IMR-90 (cell line): ENCODE data around the gene SNX6. TPM values are rescaled to one million over a fixed set of nuclear protein-coding genes. Genes with fewer than 3 reads are reported as not detected.
A peak's percentile ranks its signal among the peaks of the same experiment; 100 is the strongest.
"Not testable (repeated sequence)": the region's sequence is repeated elsewhere in the genome, so short reads cannot be mapped to it uniquely, and the experiment has no call there.

Experiments
- ATAC-seq: fragments of 200-7000 bp; cut with Tn5 transposase; 2 replicates; pipeline ENCODE4 v1.9.1; 2020; ENCODE audit warnings: low read depth, mild to moderate bottlenecking, moderate library complexity
- BruUV-seq: library from RNA; stranded (reverse); fragments of 400-500 nt; replicated peaks from 2 replicates; lab custom pipeline; 2021; lab: Mats Ljungman, UMichigan
- CTCF ChIA-PET: fragments of 300-600 bp; formaldehyde crosslinking; extraction: SDS; loops from one replicate; lab custom pipeline; 2021; ENCODE audit warnings: antibody characterized with exemption; lab: Yijun Ruan, JAX
- POLR2A ChIA-PET: fragments of 300-600 bp; sonication (Branson Sonifier 250); formaldehyde crosslinking; loops from one replicate; lab custom pipeline; 2022; ENCODE audit warnings: antibody characterized with exemption; ENCODE audit not compliant: unreplicated experiment; lab: Charles Lee
- DNase-seq: peaks from one replicate; pipeline ENCODE4 v3.0.0; 2013
- H2AFZ ChIP-seq: replicated peaks from 2 replicates; pipeline ENCODE3; 2013; ENCODE audit warnings: low read length, mild to moderate bottlenecking; ENCODE audit not compliant: poor library complexity
- H2AK5ac ChIP-seq: 2 replicates; pipeline ENCODE4 v1.6.1; 2013; ENCODE audit warnings: low read depth, low read length, inconsistent platforms
- H2AK9ac ChIP-seq: replicated peaks from 2 replicates; pipeline ENCODE3; 2013; ENCODE audit warnings: mild to moderate bottlenecking, low read depth, low read length, moderate library complexity; ENCODE audit not compliant: poor library complexity
- H2BK120ac ChIP-seq: 2 replicates; pipeline ENCODE4 v1.6.1; 2013; ENCODE audit warnings: low read depth, low read length, inconsistent platforms
- H2BK15ac ChIP-seq: 3 replicates; pipeline ENCODE4 v1.6.1; 2013; ENCODE audit warnings: low read depth, low read length, inconsistent platforms
- H2BK20ac ChIP-seq: 2 replicates; pipeline ENCODE4 v1.6.1; 2013; ENCODE audit warnings: low read depth, mild to moderate bottlenecking, inconsistent platforms, low read length, moderate library complexity
- H2BK5ac ChIP-seq: 2 replicates; pipeline ENCODE4 v1.6.1; 2013; ENCODE audit warnings: mild to moderate bottlenecking, low read depth, low read length, inconsistent platforms; ENCODE audit not compliant: poor library complexity, severe bottlenecking
- H3K14ac ChIP-seq: replicated peaks from 2 replicates; pipeline ENCODE4 v1.6.1; 2013; ENCODE audit warnings: low read depth, low read length, inconsistent platforms
- H3K18ac ChIP-seq: 2 replicates; pipeline ENCODE4 v1.6.1; 2013; ENCODE audit warnings: low read depth, low read length, control low read depth
- H3K23ac ChIP-seq: 2 replicates; pipeline ENCODE4 v1.6.1; 2013; ENCODE audit warnings: low read depth, low read length, inconsistent platforms
- H3K27ac ChIP-seq: 2 replicates; pipeline ENCODE4 v1.5.1; 2013; ENCODE audit warnings: mild to moderate bottlenecking, control low read depth, low read length; ENCODE audit not compliant: insufficient read depth
- H3K27me3 ChIP-seq: 2 replicates; pipeline ENCODE4 v1.6.1; 2013; ENCODE audit warnings: low read length; ENCODE audit not compliant: control insufficient read depth, insufficient read depth
- H3K36me3 ChIP-seq: 2 replicates; pipeline ENCODE4 v1.6.1; 2013; ENCODE audit warnings: low read length, mixed read lengths; ENCODE audit not compliant: control insufficient read depth, insufficient read depth
- H3K4ac ChIP-seq: 2 replicates; pipeline ENCODE4 v1.6.1; 2013; ENCODE audit warnings: low read depth, low read length, inconsistent platforms
- H3K4me1 ChIP-seq: 2 replicates; pipeline ENCODE4 v1.6.1; 2013; ENCODE audit warnings: low read length, mixed read lengths; ENCODE audit not compliant: control insufficient read depth, insufficient read depth
- H3K4me2 ChIP-seq: 2 replicates; pipeline ENCODE4 v1.6.1; 2013; ENCODE audit warnings: low read depth, mild to moderate bottlenecking, control low read depth, low read length, moderate library complexity
- H3K4me3 ChIP-seq: 2 replicates; pipeline ENCODE4 v1.5.1; 2013; ENCODE audit warnings: low read depth, mild to moderate bottlenecking, control low read depth, low read length, moderate library complexity; ENCODE audit not compliant: insufficient read depth
- H3K56ac ChIP-seq: 2 replicates; pipeline ENCODE4 v1.6.1; 2013; ENCODE audit warnings: low read length, inconsistent platforms; ENCODE audit not compliant: insufficient read depth; ENCODE audit errors: extremely low read depth
- H3K79me1 ChIP-seq, 2 experiments: 2 replicates each; pipeline ENCODE4 v1.6.1; 2013; ENCODE audit warnings: low read length in 2 of 2, inconsistent platforms in 1 of 2, low read depth in 1 of 2
- H3K9ac ChIP-seq: 2 replicates; pipeline ENCODE4 v1.6.1; 2013; ENCODE audit warnings: low read depth, low read length, control low read depth
- H3K9me1 ChIP-seq: 2 replicates; pipeline ENCODE4 v1.6.1; 2013; ENCODE audit warnings: low read length, inconsistent platforms; ENCODE audit not compliant: insufficient read depth
- H3K9me3 ChIP-seq: 2 replicates; pipeline ENCODE4 v1.6.1; 2013; ENCODE audit warnings: low read length; ENCODE audit not compliant: control insufficient read depth, insufficient read depth
- H4K20me1 ChIP-seq: 2 replicates; pipeline ENCODE4 v1.6.1; 2013; ENCODE audit warnings: low read length, inconsistent platforms; ENCODE audit not compliant: insufficient read depth
- H4K5ac ChIP-seq: 2 replicates; pipeline ENCODE4 v1.6.1; 2013; ENCODE audit warnings: mild to moderate bottlenecking, low read depth, low read length, control low read depth
- H4K8ac ChIP-seq, 2 experiments: 2 replicates each; pipeline ENCODE4 v1.6.1; 2013; ENCODE audit warnings: low read depth in 2 of 2, low read length in 2 of 2, control low read depth in 1 of 2, inconsistent platforms in 1 of 2
- H4K91ac ChIP-seq: 2 replicates; pipeline ENCODE4 v1.6.1; 2013; ENCODE audit warnings: low read depth, low read length, inconsistent platforms; ENCODE audit not compliant: insufficient read depth
- WGBS, 2 experiments: methylation state at CpG; one replicate each; pipeline versions ENCODE4 v1.1.5 to v1.1.7; 2013; ENCODE audit warnings: missing lambda C conversion rate in 2 of 2; ENCODE audit not compliant: insufficient read length in 1 of 2; ENCODE audit errors: extremely low coverage in 2 of 2; 5-methylcytosine and 5-hydroxymethylcytosine counted together
- dilution Hi-C: fragments of 300-500 bp; cut with HindIII; formaldehyde crosslinking; loops from one replicate; pipeline ENCODE4 v1.14.3; 2018; ENCODE audit warnings: low sequenced_read_pairs; ENCODE audit not compliant: unreplicated experiment
- in situ Hi-C: fragments of 300-500 bp; cut with MboI; formaldehyde crosslinking; loops from 3 replicates; pipeline ENCODE4 v1.14.3; 2019; ENCODE audit warnings: low sequenced_read_pairs, inconsistent platforms, mixed read lengths
- intact Hi-C: fragments of 100-400 bp; cut with micrococcal nuclease; formaldehyde crosslinking; loops from 2 replicates; pipeline ENCODE4 v1.10.0; 2022
- polyA plus RNA-seq, 3 experiments: library from polyadenylated mRNA; depleted of rRNA; stranded (reverse); fragments of >200 nt; gene quantifications; 2 replicates each; pipeline ENCODE4 v1.2.3, GENCODE V29; 2012; ENCODE audit warnings: low replicate concordance in 1 of 3
- total RNA-seq: library from RNA; depleted of rRNA; stranded (reverse); fragments of >200 nt; gene quantifications from 2 replicates; pipeline ENCODE4 v1.2.3, GENCODE V29; 2012

SNX6 gene
- total and polyA plus RNA-seq, 2 of the 4 experiments (the other 2 are of a cell fraction), result 116 to 127 TPM

- H4K8ac ChIP-seq, H3K9me1 ChIP-seq, H3K4ac ChIP-seq, H3K18ac ChIP-seq, H3K9ac ChIP-seq, H2AK9ac ChIP-seq, H3K4me3 ChIP-seq, H2BK20ac ChIP-seq, H3K27me3 ChIP-seq, H3K23ac ChIP-seq, H4K20me1 ChIP-seq, CTCF ChIA-PET, H3K79me1 ChIP-seq, H2AFZ ChIP-seq, H3K56ac ChIP-seq, H3K9me3 ChIP-seq, H3K4me2 ChIP-seq, DNase-seq, H3K27ac ChIP-seq, BruUV-seq, intact Hi-C loops, H4K5ac ChIP-seq, H2BK5ac ChIP-seq, H3K36me3 ChIP-seq, dilution Hi-C loops, ATAC-seq, POLR2A ChIA-PET: not testable (repeated sequence)
- Histone ChIP-seq H2BK120ac (peak overlapping the region; percentile 45; the same call in 1 of the 2 replicates), H3K4me1 (peaks cover 10% of the 10 kb centered on the region), H3K14ac (0 out of 2 replicates have a peak overlapping the region, but pooled peaks have one; percentile 2), H4K91ac (peak overlapping the region; percentile 9; the same call in 1 of the 2 replicates), H2AK5ac (0 out of 2 replicates have a peak overlapping the region, but pooled peaks have one; percentile 6), H2BK15ac (0 out of 3 replicates have a peak overlapping the region, but pooled peaks have one; percentile 35)
- WGBS, 2 experiments, result 100% methylated on average over 1 of the region's 2 CpGs; no CpG with 5 or more reads in 1 of the 2 experiments
- in situ Hi-C loops, result loop anchor here (25.0 kb wide), 1 partner anchor 759 kb away; the partner anchor contains the start of gene NFKBIA
Observed at GRCh38 chr14:34653073-34653472, 23.1 kb upstream of the SNX6 start.
